ENCODE data around the gene ARHGEF10L.

Gene ARHGEF10L

DNA sequence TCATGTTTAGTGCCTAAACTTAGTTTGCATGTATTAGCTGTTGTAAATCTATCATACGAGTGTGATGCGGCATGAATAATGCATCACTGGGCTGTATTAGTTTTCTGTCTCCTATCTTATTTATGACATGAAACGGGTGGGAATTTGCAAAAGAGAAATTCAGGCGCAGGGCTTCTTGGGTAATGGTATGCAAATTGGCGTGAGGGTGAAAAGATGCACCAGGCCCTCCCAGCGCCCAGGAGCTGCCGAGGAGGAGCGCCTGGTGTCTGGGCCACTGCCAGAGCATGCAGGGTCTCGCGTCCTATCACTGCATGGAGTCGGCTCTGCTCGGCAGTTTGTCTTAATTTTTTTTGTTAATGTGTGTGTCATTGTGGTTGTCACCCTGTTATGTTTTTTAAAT lies 132.7 kb downstream of the ARHGEF10L start:
- H3K4me3 ChIP-seq (ENCODE audit: low read depth, low read length): no peak overlapping the region
- DNase-seq (ENCODE audit: low read depth): no peak
- TF ChIP-seq, protein P1, sequence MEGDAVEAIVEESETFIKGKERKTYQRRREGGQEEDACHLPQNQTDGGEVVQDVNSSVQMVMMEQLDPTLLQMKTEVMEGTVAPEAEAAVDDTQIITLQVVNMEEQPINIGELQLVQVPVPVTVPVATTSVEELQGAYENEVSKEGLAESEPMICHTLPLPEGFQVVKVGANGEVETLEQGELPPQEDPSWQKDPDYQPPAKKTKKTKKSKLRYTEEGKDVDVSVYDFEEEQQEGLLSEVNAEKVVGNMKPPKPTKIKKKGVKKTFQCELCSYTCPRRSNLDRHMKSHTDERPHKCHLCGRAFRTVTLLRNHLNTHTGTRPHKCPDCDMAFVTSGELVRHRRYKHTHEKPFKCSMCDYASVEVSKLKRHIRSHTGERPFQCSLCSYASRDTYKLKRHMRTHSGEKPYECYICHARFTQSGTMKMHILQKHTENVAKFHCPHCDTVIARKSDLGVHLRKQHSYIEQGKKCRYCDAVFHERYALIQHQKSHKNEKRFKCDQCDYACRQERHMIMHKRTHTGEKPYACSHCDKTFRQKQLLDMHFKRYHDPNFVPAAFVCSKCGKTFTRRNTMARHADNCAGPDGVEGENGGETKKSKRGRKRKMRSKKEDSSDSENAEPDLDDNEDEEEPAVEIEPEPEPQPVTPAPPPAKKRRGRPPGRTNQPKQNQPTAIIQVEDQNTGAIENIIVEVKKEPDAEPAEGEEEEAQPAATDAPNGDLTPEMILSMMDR (IDR thresholded peaks at IDR 0.05; ENCODE audit: control insufficient read depth, extremely low read depth, insufficient read depth): no peak

GRCh38 chr1:17673329-17674072 lies 134.0 kb downstream of the ARHGEF10L start:
- H3K4me3 ChIP-seq (ENCODE audit: low read depth, low read length): no peak overlapping the region
- TF ChIP-seq, protein P1 (IDR thresholded peaks at IDR 0.05; ENCODE audit: control insufficient read depth, extremely low read depth, insufficient read depth): no peak
- DNase-seq (ENCODE audit: low read depth): no peak

- H3K4me3 ChIP-seq (ENCODE audit: low read depth, low read length): no peak overlapping the region
- no peak for DNase-seq (ENCODE audit: low read depth)
- TF ChIP-seq, protein P1 (IDR thresholded peaks at IDR 0.05; ENCODE audit: control insufficient read depth, extremely low read depth, insufficient read depth): no peak
Observed at GRCh38 chr1:17674726-17675500, 135.4 kb downstream of the ARHGEF10L start.

GRCh38 chr1:17675744-17676143 lies 136.2 kb downstream of the ARHGEF10L start:
- TF ChIP-seq, protein P1 (IDR thresholded peaks at IDR 0.05; ENCODE audit: control insufficient read depth, extremely low read depth, insufficient read depth): no peak
- no peak overlapping the region for H3K4me3 ChIP-seq (ENCODE audit: low read depth, low read length)
- no peak for DNase-seq (ENCODE audit: low read depth)

DNA sequence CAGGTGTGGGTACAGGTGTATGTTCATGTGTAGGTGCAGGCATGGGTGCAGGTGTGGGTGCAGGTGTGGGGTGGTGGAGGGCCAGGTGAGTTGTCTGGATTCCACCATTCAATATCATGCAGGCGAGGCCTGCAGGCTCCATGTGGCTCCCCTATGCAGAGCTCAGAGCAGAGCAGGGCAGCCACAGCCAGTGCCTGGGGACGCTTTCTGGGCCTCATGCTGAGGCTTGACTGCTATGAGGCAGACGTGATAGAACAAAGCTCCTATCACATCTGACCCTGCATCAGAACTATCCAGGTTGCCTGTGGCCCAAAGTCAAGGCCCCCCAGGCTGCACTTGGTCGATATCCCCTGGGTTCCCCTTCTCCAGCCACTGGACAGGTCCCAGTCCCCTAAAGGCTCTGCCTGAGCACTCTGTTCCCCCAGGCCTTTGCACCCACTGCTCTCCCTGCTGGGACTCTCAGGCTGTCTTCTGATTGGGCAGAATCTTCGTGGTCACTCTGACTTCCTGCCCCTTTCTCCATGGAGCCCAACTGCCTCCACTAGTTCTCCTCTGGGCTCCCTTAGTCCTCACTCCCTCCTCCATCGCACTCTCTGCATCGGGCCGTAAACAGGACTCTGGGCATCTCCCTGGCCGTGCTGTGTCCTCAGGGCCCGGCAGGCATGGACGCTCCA lies 137.0 kb downstream of the ARHGEF10L start:
- DNase-seq (ENCODE audit: low read depth): no peak
- no peak overlapping the region for H3K4me3 ChIP-seq (ENCODE audit: low read depth, low read length)

DNA sequence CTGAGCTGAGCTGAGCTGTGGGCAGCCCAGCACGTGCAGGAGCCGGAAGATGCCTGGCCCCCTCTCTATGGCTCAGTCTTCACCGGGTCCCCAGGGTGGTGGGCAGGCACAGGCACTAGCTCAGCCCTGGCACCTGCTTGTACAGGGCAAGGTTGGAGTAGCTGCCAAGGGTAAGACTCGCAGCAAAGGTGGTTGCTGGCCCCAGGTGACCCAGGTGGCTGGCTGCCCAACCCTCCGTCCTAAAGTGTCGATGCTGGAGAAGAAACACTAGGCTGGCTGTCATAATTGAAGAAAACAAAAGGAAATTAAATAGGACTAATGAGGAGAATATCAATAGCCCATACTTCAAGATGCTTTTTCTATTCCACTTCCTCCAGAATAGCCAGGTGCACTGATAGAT lies 138.5 kb downstream of the ARHGEF10L start:
- TF ChIP-seq, protein P1 (IDR thresholded peaks at IDR 0.05; ENCODE audit: control insufficient read depth, extremely low read depth, insufficient read depth): no peak
- no peak for DNase-seq (ENCODE audit: low read depth)
- H3K4me3 ChIP-seq (ENCODE audit: low read depth, low read length): no peak overlapping the region

More for the DNA sequence above, 137.0 kb downstream of the ARHGEF10L start:
- TF ChIP-seq, protein P1 (IDR thresholded peaks at IDR 0.05; ENCODE audit: control insufficient read depth, extremely low read depth, insufficient read depth): no peak
